Activated naive CD8-positive, alpha-beta T cell treated with anti-CD3 and anti-CD28 coated beads, Interleukin-2, amount 50 U/mL, for 16 hours (primary cell): ENCODE measurements around the gene TSPYL4.

Source experiments
- DNase-seq: peaks from one replicate; pipeline ENCODE4 v3.0.0-alpha.2; 2020; ENCODE audit warnings: low read depth, low spot score

Gene TSPYL4

GRCh38 chr6:116229287-116229913 is 24.5 kb downstream of the TSPYL4 start:
- DNase-seq: no peak

GRCh38 chr6:116223355-116223754 is 30.5 kb downstream of the TSPYL4 start:
- no peak for DNase-seq

- DNase-seq: no peak
Observed at GRCh38 chr6:116221911-116222310, 32.0 kb downstream of the TSPYL4 start.

GRCh38 chr6:116221067-116221466 is 32.8 kb downstream of the TSPYL4 start:
- no peak for DNase-seq

- no peak for DNase-seq
Observed at GRCh38 chr6:116218866-116219265, 35.0 kb downstream of the TSPYL4 start.

- no peak for DNase-seq
Observed at GRCh38 chr6:116218172-116218633, 35.7 kb downstream of the TSPYL4 start.

GRCh38 chr6:116217069-116217468 is 36.8 kb downstream of the TSPYL4 start:
- DNase-seq: no peak

- DNase-seq: no peak
Observed at GRCh38 chr6:116215414-116215813, 38.5 kb downstream of the TSPYL4 start.

- DNase-seq: no peak
Observed at GRCh38 chr6:116214681-116215080, 39.2 kb downstream of the TSPYL4 start.

- DNase-seq: no peak
Observed at GRCh38 chr6:116210750-116211425, 43.0 kb downstream of the TSPYL4 start.

GRCh38 chr6:116210316-116210715 is 43.6 kb downstream of the TSPYL4 start:
- no peak for DNase-seq

GRCh38 chr6:116208056-116208785 is 45.7 kb downstream of the TSPYL4 start:
- DNase-seq: no peak

GRCh38 chr6:116206231-116206903 is 47.5 kb downstream of the TSPYL4 start:
- DNase-seq: no peak

- DNase-seq: no peak
Observed at GRCh38 chr6:116205281-116205680, 48.6 kb downstream of the TSPYL4 start.

- DNase-seq: no peak
Observed at GRCh38 chr6:116201538-116201937, 52.3 kb downstream of the TSPYL4 start.

GRCh38 chr6:116200619-116201249 is 53.1 kb downstream of the TSPYL4 start:
- no peak for DNase-seq
